ENCODE data around the gene PTOV1. TPM values are rescaled to one million over a fixed set of nuclear protein-coding genes. Genes with fewer than 3 reads are reported as not detected.

PTOV1 gene
- total RNA-seq, 2 donors from 2014 or later = 63.8 to 73.3 TPM

GRCh38 chr19:49853852-49854377 lies 3.0 kb downstream of the PTOV1 start:
- no peak for DNase-seq
- H3K27me3 Mint-ChIP-seq (ENCODE audit: low read depth) = no peaks in the 10 kb centered on the region
- H3K27ac Mint-ChIP-seq = no peak overlapping the region
- H3K36me3 Mint-ChIP-seq (ENCODE audit: insufficient read depth in 2 of 2) = peaks cover 9 to 10% of the 10 kb centered on the region in 2 donors
- H3K4me1 Mint-ChIP-seq (ENCODE audit: low read depth) = peaks cover 35% of the 10 kb centered on the region
- ATAC-seq (replicated peaks in 1 of 2) = no peak
- H3K4me3 Mint-ChIP-seq = no peak overlapping the region
- H3K9me3 Mint-ChIP-seq = peaks cover 4% of the 10 kb centered on the region in 2 donors

DNA sequence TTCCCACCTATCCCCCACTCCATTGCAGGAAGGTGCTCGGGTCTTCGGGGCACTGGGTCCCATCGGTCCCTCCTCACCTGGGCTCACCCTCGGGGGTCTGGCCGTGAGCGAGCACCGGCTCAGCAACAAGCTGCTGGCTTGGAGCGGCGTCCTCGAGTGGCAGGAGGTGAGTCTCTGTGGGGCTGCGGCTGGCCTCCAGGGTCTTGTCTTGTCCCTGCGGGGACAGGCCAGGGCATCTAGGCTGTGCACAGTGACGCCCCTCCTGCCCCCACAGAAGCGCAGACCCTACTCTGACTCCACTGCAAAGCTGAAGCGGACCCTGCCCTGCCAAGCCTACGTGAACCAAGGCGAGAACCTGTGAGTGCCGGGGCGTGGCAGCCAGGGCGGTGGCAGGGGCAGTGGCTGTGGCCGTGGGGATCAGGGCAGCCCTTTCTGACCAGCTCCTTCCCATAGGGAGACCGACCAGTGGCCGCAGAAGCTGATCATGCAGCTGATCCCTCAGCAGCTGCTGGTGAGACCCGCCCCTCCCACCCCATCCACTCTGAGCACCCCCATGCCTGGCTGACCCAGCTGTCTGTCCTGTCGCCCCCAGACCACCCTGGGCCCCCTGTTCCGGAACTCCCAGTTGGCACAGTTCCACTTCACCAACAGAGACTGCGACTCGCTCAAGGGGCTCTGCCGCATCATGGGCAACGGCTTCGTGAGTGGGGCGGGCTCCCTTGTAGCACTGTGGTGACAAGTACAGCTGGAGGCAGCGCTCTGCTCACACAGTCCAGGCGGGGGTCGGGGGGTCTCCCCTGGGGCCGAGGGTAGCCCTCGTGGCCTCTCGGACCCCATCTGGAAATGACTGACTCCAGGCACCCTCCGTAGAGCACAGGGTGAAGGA lies 3.7 kb downstream of the PTOV1 start:
- H3K27ac Mint-ChIP-seq = no peak overlapping the region
- no peak for DNase-seq
- ATAC-seq (replicated peaks in 1 of 2) = no peak
- H3K4me1 Mint-ChIP-seq (ENCODE audit: low read depth) = peaks cover 30% of the 10 kb centered on the region
- peaks cover 6 to 7% of the 10 kb centered on the region in 2 donors for H3K36me3 Mint-ChIP-seq (ENCODE audit: insufficient read depth in 2 of 2)
- no peak overlapping the region for H3K4me3 Mint-ChIP-seq
- no peaks in the 10 kb centered on the region for H3K27me3 Mint-ChIP-seq (ENCODE audit: low read depth)
- no peaks in the 10 kb centered on the region for H3K9me3 Mint-ChIP-seq

GRCh38 chr19:49855277-49855675 lies 4.3 kb downstream of the PTOV1 start:
- no peaks in the 10 kb centered on the region for H3K27me3 Mint-ChIP-seq (ENCODE audit: low read depth)
- no peak for ATAC-seq (replicated peaks in 1 of 2)
- no peak overlapping the region for H3K4me3 Mint-ChIP-seq
- H3K4me1 Mint-ChIP-seq (ENCODE audit: low read depth) = peaks cover 24% of the 10 kb centered on the region
- no peak for DNase-seq
- peaks cover under 1 to 3% of the 10 kb centered on the region in 2 donors for H3K36me3 Mint-ChIP-seq (ENCODE audit: insufficient read depth in 2 of 2)
- no peak overlapping the region for H3K27ac Mint-ChIP-seq
- H3K9me3 Mint-ChIP-seq = no peaks in the 10 kb centered on the region

DNA sequence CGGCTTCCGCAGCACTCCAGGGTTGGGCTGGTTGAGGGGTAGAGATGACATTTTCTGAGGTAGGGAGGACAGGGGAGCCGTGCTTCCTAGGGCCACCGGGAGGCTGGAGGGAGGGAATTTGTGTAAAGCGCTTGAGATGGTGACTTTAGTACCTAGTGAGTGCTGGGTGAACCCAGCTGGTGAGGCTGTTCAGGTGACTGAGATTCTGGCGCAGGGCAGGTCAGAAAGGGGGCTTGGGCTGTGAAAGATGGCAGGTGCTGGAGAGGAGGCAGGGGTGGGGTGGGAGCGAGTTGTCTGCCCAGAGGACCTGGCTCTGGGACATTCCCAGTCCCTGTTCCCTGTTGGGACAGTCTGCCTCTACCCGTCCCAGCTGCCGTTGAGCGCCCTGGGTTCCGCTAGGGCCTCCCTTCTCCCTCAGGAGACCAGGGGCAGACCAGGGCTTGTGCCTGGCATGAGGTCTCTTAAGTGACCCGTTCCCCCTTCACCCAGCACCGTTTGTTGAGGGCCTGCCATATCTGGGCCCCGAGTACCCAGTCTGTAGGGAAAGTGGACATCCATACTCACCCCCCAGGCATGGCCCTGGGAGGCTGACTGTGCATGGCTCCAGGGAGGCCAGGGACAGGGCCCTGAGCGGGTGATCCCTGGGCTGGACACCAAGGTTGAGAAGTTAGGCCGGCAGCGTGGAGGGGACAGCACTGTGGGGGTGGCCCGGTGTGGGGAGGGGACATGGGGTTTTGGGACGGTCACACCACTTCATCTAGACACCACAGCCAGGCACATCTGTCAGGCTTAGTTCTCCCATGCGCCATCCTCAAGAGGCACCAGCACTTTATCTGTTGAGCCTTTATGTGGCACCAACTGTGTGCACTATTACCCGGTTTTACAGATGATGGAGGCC lies 5.0 kb downstream of the PTOV1 start:
- H3K27ac Mint-ChIP-seq = no peak overlapping the region
- ATAC-seq (replicated peaks in 1 of 2) = no peak

GRCh38 chr19:49856574-49857021 lies 5.6 kb downstream of the PTOV1 start:
- Mint-ChIP-seq H3K4me1 (ENCODE audit: low read depth) (peaks cover 23% of the 10 kb centered on the region), H3K9me3 (no peaks in the 10 kb centered on the region), H3K27ac (no peak overlapping the region), H3K27me3 (ENCODE audit: low read depth) (no peaks in the 10 kb centered on the region), H3K36me3 (ENCODE audit: insufficient read depth in 2 of 2) (peaks cover 0 to 1% of the 10 kb centered on the region in 2 donors), H3K4me3 (no peak overlapping the region)
- DNase-seq (peak in 1 of 2 donors; percentile 1), ATAC-seq (replicated peaks in 1 of 2) (no peak)

More for the DNA sequence above, 5.0 kb downstream of the PTOV1 start:
- H3K4me3 Mint-ChIP-seq = no peak overlapping the region
- no peak for DNase-seq
- no peaks in the 10 kb centered on the region for H3K9me3 Mint-ChIP-seq
- peaks cover 23% of the 10 kb centered on the region for H3K4me1 Mint-ChIP-seq (ENCODE audit: low read depth)
- no peaks in the 10 kb centered on the region for H3K27me3 Mint-ChIP-seq (ENCODE audit: low read depth)
- H3K36me3 Mint-ChIP-seq (ENCODE audit: insufficient read depth in 2 of 2) = peaks cover 0 to 1% of the 10 kb centered on the region in 2 donors

DNA sequence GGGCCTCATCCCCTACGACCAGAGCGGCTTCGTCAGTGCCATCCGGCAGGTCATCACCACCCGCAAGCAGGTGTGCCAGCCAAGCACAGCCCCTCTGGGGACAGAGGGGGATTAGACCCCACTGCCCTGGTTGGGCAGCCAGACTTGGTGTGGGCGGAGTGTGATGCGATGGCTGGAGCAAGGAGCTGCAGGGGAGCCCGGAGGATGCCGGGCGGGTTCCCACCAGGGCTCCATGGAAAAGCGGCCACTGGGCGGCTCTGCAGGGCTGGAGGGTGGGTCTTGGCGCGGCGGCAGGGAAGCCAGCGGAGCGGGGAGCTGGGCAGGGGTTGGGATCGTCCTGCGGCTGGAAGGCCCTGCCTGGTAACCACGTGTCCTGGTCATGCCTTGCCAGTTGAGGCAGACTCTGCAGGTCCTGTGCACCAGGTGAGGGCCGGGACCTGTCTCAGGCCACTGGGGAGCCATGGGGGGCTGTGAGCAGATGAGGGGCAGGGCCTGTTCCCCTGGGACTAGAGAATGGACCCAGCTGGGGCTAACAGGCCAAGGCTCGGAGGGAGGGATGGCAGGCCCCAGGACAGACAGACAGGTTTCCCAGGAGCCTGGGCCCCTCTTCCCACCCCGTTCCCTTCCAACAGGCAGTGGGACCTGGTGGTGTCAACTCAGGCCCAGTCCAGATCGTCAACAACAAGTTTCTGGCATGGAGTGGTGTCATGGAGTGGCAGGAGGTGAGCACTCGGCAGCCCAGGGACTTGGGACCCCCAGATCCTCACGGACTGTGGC lies 6.3 kb downstream of the PTOV1 start:
- H3K27me3 Mint-ChIP-seq (ENCODE audit: low read depth) = no peaks in the 10 kb centered on the region
- DNase-seq (no peak), ATAC-seq (replicated peaks in 1 of 2) (no peak)
- no peak overlapping the region for H3K4me3 Mint-ChIP-seq
- no peak overlapping the region for H3K27ac Mint-ChIP-seq
- H3K36me3 Mint-ChIP-seq (ENCODE audit: insufficient read depth in 2 of 2) = peaks cover 0 to 3% of the 10 kb centered on the region in 2 donors
- peaks cover 18% of the 10 kb centered on the region for H3K4me1 Mint-ChIP-seq (ENCODE audit: low read depth)
- no peaks in the 10 kb centered on the region for H3K9me3 Mint-ChIP-seq

GRCh38 chr19:49857838-49858087 lies 6.8 kb downstream of the PTOV1 start:
- Mint-ChIP-seq H3K27me3 (ENCODE audit: low read depth) (no peaks in the 10 kb centered on the region), H3K27ac (no peak overlapping the region), H3K4me1 (ENCODE audit: low read depth) (peaks cover 13% of the 10 kb centered on the region), H3K9me3 (no peaks in the 10 kb centered on the region), H3K36me3 (ENCODE audit: insufficient read depth in 2 of 2) (peaks cover 0 to 3% of the 10 kb centered on the region in 2 donors), H3K4me3 (no peak overlapping the region)
- ATAC-seq (replicated peaks in 1 of 2) (no peak), DNase-seq (no peak)

- Mint-ChIP-seq H3K27ac (no peak overlapping the region), H3K4me3 (no peak overlapping the region), H3K4me1 (ENCODE audit: low read depth) (peaks cover 11% of the 10 kb centered on the region), H3K36me3 (ENCODE audit: insufficient read depth in 2 of 2) (peaks cover 2 to 4% of the 10 kb centered on the region in 2 donors), H3K9me3 (no peaks in the 10 kb centered on the region), H3K27me3 (ENCODE audit: low read depth) (no peaks in the 10 kb centered on the region)
- ATAC-seq (replicated peaks in 1 of 2) = no peak
- DNase-seq = peak in 1 of 2 donors; percentile 1
Observed at GRCh38 chr19:49858088-49858985, 7.4 kb downstream of the PTOV1 start.

- no peaks in the 10 kb centered on the region for H3K9me3 Mint-ChIP-seq
- H3K27me3 Mint-ChIP-seq (ENCODE audit: low read depth) = no peaks in the 10 kb centered on the region
- no peak for DNase-seq
- no peak for ATAC-seq (replicated peaks in 1 of 2)
- H3K4me1 Mint-ChIP-seq (ENCODE audit: low read depth) = peaks cover 11% of the 10 kb centered on the region
- H3K4me3 Mint-ChIP-seq = no peak overlapping the region
- no peak overlapping the region for H3K27ac Mint-ChIP-seq
- peaks cover 4 to 12% of the 10 kb centered on the region in 2 donors for H3K36me3 Mint-ChIP-seq (ENCODE audit: insufficient read depth in 2 of 2)
Observed at GRCh38 chr19:49859682-49860335, 8.8 kb downstream of the PTOV1 start.

GRCh38 chr19:49860336-49861102 lies 9.6 kb downstream of the PTOV1 start:
- peaks cover 4 to 12% of the 10 kb centered on the region in 2 donors for H3K36me3 Mint-ChIP-seq (ENCODE audit: insufficient read depth in 2 of 2)
- peaks cover 18% of the 10 kb centered on the region for H3K4me1 Mint-ChIP-seq (ENCODE audit: low read depth)
- no peak for DNase-seq
- ATAC-seq (replicated peaks in 1 of 2) = no peak
- no peak overlapping the region for H3K4me3 Mint-ChIP-seq
- no peaks in the 10 kb centered on the region for H3K9me3 Mint-ChIP-seq
- no peak overlapping the region for H3K27ac Mint-ChIP-seq
- H3K27me3 Mint-ChIP-seq (ENCODE audit: low read depth) = no peaks in the 10 kb centered on the region

DNA sequence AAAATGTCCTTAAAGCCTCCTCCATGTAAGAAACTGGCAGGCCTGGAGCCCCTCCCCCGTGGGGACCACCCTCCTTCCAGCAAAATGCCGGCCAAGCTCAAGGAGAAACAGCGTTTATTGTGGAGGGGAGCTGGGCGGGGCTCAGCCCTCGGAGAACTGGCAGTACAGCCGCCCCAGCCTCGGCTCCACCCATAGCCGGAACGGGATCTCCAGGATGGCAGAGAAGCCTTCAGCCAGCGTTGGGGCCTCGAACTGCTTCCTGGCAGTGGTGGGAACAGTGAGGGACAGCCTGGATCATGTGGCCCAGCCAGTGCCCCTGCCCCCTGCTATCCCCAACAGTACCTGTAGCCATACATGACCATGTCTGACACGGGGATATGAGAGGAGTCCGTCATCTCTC lies 10.1 kb downstream of the PTOV1 start:
- Mint-ChIP-seq H3K36me3 (ENCODE audit: insufficient read depth in 2 of 2) (peaks cover 7 to 12% of the 10 kb centered on the region in 2 donors), H3K9me3 (no peaks in the 10 kb centered on the region), H3K27ac (no peak overlapping the region), H3K4me1 (ENCODE audit: low read depth) (peaks cover 24% of the 10 kb centered on the region), H3K27me3 (ENCODE audit: low read depth) (no peaks in the 10 kb centered on the region), H3K4me3 (no peak overlapping the region)
- no peak for ATAC-seq (replicated peaks in 1 of 2)
- DNase-seq = no peak
